NCI-H1417 treated with DMSO at 0.1 percent for 48 hours (cell line): ENCODE results near the gene GPX1.

ENCODE experiments used
- DNase-seq: peaks from one replicate; lab custom pipeline; 2025; lab: John Stamatoyannopoulos, UW

GPX1 gene

GRCh38 chr3:49311283-49311682, 46.9 kb downstream of the GPX1 start:
- DNase-seq, result no peak

- no peak for DNase-seq
These were observed 47.5 kb downstream of the GPX1 start for GRCh38 chr3:49310677-49311076.
